Measurements from ENCODE around the gene SLC25A1. TPM values are rescaled to one million over a fixed set of nuclear protein-coding genes. Genes with fewer than 3 reads are reported as not detected.
"Not testable (repeated sequence)": the region's sequence is repeated elsewhere in the genome, so short reads cannot be mapped to it uniquely, and the experiment has no call there.

SLC25A1 gene
- total RNA-seq, 1 experiment from 2014 or later: 151 TPM

DNA sequence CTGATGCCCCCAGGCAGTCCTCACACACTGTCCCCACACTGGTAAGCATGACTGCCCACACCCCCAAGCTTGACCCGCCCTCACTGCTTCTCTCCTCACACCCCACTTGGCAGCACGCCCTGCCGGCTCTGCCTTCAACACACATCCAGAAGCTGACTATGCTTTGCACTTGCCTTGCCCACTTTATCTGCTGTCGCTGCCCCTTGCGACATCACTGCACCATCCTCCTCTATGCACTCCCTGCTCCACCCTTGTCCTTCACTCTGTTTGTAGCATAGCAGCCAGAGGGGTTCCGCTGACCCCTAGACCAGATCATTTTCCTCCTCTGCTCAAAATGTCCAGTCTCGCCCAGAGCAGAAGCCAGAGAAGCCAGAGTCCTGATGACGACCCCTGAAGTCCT is 25.3 kb upstream of the SLC25A1 start:
- no peaks in the 10 kb centered on the region for H3K27me3 ChIP-seq (ENCODE audit: insufficient read depth, low read length)
- H3K4ac ChIP-seq (ENCODE audit: low read depth, low read length): no peak overlapping the region
- no peak overlapping the region for H4K8ac ChIP-seq (replicated peaks; ENCODE audit: insufficient read length, low read depth, low read length)
- H3K27ac Mint-ChIP-seq: peak overlapping the region; percentile 2 to 81 (median 68); a peak in 4 of 7 replicates
- no peak overlapping the region for H2BK15ac ChIP-seq (ENCODE audit: low read depth, low read length)
- no peak for DNase-seq
- WGBS (ENCODE audit: extremely low coverage, insufficient read length, low lambda C conversion rate): no CpG with 5 or more reads among the region's 8 CpGs
- H3K79me2 ChIP-seq (ENCODE audit: insufficient read depth, low read length): no peaks in the 10 kb centered on the region
- no peak overlapping the region for H4K5ac ChIP-seq (ENCODE audit: insufficient read length, low read depth, low read length)
- H4K91ac ChIP-seq (ENCODE audit: insufficient read length, low read depth, low read length): no peak overlapping the region
- peaks cover 2 to 21% (median 7%) of the 10 kb centered on the region in 3 experiments; a peak in 6 of 7 replicates for H3K36me3 Mint-ChIP-seq (ENCODE audit: insufficient read depth in 1 of 3, low read depth in 3 of 3)
- no peak overlapping the region for H2AFZ ChIP-seq (ENCODE audit: low read length)
- H3K56ac ChIP-seq (ENCODE audit: insufficient read length, low read depth, low read length): no peak overlapping the region
- H3K23ac ChIP-seq (ENCODE audit: insufficient read length, low read depth, low read length): no peak overlapping the region
- no peak overlapping the region for H2AK5ac ChIP-seq (ENCODE audit: insufficient read length, low read length)
- no peak overlapping the region for H3K4me3 Mint-ChIP-seq
- peaks cover 4 to 9% of the 10 kb centered on the region in 2 experiments; a peak in 3 of 4 replicates for H3K4me1 Mint-ChIP-seq
- no peak overlapping the region for H3K4me2 ChIP-seq (ENCODE audit: insufficient read depth, insufficient read length, low read length)
- H2BK120ac ChIP-seq (ENCODE audit: low read depth, low read length, poor library complexity, severe bottlenecking): no peak overlapping the region
- H4K20me1 ChIP-seq (ENCODE audit: control insufficient read depth, insufficient read depth, insufficient read length): no peaks in the 10 kb centered on the region
- TF ChIP-seq, protein P1, sequence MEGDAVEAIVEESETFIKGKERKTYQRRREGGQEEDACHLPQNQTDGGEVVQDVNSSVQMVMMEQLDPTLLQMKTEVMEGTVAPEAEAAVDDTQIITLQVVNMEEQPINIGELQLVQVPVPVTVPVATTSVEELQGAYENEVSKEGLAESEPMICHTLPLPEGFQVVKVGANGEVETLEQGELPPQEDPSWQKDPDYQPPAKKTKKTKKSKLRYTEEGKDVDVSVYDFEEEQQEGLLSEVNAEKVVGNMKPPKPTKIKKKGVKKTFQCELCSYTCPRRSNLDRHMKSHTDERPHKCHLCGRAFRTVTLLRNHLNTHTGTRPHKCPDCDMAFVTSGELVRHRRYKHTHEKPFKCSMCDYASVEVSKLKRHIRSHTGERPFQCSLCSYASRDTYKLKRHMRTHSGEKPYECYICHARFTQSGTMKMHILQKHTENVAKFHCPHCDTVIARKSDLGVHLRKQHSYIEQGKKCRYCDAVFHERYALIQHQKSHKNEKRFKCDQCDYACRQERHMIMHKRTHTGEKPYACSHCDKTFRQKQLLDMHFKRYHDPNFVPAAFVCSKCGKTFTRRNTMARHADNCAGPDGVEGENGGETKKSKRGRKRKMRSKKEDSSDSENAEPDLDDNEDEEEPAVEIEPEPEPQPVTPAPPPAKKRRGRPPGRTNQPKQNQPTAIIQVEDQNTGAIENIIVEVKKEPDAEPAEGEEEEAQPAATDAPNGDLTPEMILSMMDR (conservative IDR thresholded peaks at IDR 0.05): no peak
- no peak overlapping the region for H2BK12ac ChIP-seq (ENCODE audit: insufficient read length, low read depth, low read length)
- no peaks in the 10 kb centered on the region for H3K4me1 ChIP-seq (ENCODE audit: insufficient read depth, low read length)
- H3K9ac ChIP-seq (ENCODE audit: extremely low read depth, insufficient read length, low read length): no peak overlapping the region
- H3T11ph ChIP-seq (ENCODE audit: low read length): no peak overlapping the region
- no peak overlapping the region for H3K27ac ChIP-seq (ENCODE audit: insufficient read length, low read depth, low read length)
- no peak overlapping the region for H2BK20ac ChIP-seq (ENCODE audit: low read depth, low read length, poor library complexity, severe bottlenecking)
- H3K18ac ChIP-seq (ENCODE audit: insufficient read length, low read depth, low read length): no peak overlapping the region
- H3K9me3 Mint-ChIP-seq: no peaks in the 10 kb centered on the region
- no peaks in the 10 kb centered on the region for H3K27me3 Mint-ChIP-seq (ENCODE audit: low read depth)
- no peaks in the 10 kb centered on the region for H3K79me1 ChIP-seq (ENCODE audit: insufficient read depth, low read depth, low read length, poor library complexity, severe bottlenecking)
- H2BK5ac ChIP-seq (ENCODE audit: insufficient read length, low read length): no peak overlapping the region
- no peak overlapping the region for H3K14ac ChIP-seq (ENCODE audit: insufficient read depth, low read length)
- H3K23me2 ChIP-seq (ENCODE audit: insufficient read length, low read depth, low read length, poor library complexity, severe bottlenecking): no peaks in the 10 kb centered on the region
- H3K9me3 ChIP-seq (ENCODE audit: control insufficient read depth, low read depth, low read length): no peaks in the 10 kb centered on the region

DNA sequence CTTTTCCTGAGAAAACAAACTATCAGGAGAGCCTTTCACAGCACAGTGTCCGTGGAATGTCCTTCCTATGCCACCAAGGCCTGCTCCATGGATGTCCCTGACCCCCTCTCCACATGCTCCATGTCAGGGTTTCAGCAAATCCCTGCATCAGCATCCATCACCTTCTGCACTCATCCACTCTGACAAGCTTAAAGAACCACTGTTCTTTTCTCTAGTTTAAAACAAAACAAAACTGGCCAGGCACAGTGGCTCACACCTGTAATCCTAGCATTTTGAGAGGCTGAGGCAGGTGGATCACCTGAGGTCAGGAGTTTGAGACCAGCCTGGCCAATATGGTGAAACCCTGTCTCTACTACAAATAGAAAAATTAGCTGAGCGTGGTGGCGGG is 24.3 kb upstream of the SLC25A1 start:
- not testable (repeated sequence) for H3K4me1 ChIP-seq (ENCODE audit: insufficient read depth, low read length)

More for the DNA sequence above, 24.3 kb upstream of the SLC25A1 start:
- not testable (repeated sequence) for H3K4me3 Mint-ChIP-seq; H3K23ac ChIP-seq (ENCODE audit: insufficient read length, low read depth, low read length); H3K14ac ChIP-seq (ENCODE audit: insufficient read depth, low read length); H4K8ac ChIP-seq (replicated peaks; ENCODE audit: insufficient read length, low read depth, low read length); H2BK12ac ChIP-seq (ENCODE audit: insufficient read length, low read depth, low read length); H3K4ac ChIP-seq (ENCODE audit: low read depth, low read length); H3K79me1 ChIP-seq (ENCODE audit: insufficient read depth, low read depth, low read length, poor library complexity, severe bottlenecking); H3K9me3 ChIP-seq (ENCODE audit: control insufficient read depth, low read depth, low read length); H3T11ph ChIP-seq (ENCODE audit: low read length); H3K79me2 ChIP-seq (ENCODE audit: insufficient read depth, low read length); H3K9ac ChIP-seq (ENCODE audit: extremely low read depth, insufficient read length, low read length); H4K91ac ChIP-seq (ENCODE audit: insufficient read length, low read depth, low read length); H3K56ac ChIP-seq (ENCODE audit: insufficient read length, low read depth, low read length); H3K18ac ChIP-seq (ENCODE audit: insufficient read length, low read depth, low read length); H3K27me3 Mint-ChIP-seq (ENCODE audit: low read depth); H3K23me2 ChIP-seq (ENCODE audit: insufficient read length, low read depth, low read length, poor library complexity, severe bottlenecking); H2BK20ac ChIP-seq (ENCODE audit: low read depth, low read length, poor library complexity, severe bottlenecking); H2AFZ ChIP-seq (ENCODE audit: low read length); H2BK15ac ChIP-seq (ENCODE audit: low read depth, low read length); H4K5ac ChIP-seq (ENCODE audit: insufficient read length, low read depth, low read length); H3K27ac ChIP-seq (ENCODE audit: insufficient read length, low read depth, low read length); H2BK5ac ChIP-seq (ENCODE audit: insufficient read length, low read length); H2AK5ac ChIP-seq (ENCODE audit: insufficient read length, low read length); H2BK120ac ChIP-seq (ENCODE audit: low read depth, low read length, poor library complexity, severe bottlenecking); H3K27me3 ChIP-seq (ENCODE audit: insufficient read depth, low read length); DNase-seq; H3K9me3 Mint-ChIP-seq; H4K20me1 ChIP-seq (ENCODE audit: control insufficient read depth, insufficient read depth, insufficient read length); H3K4me2 ChIP-seq (ENCODE audit: insufficient read depth, insufficient read length, low read length)
- H3K36me3 Mint-ChIP-seq (ENCODE audit: insufficient read depth in 1 of 3, low read depth in 3 of 3): peaks cover 2 to 14% (median 7%) of the 10 kb centered on the region in 3 experiments; a peak in 6 of 7 replicates
- H3K4me1 Mint-ChIP-seq: peaks cover 10 to 12% of the 10 kb centered on the region in 2 experiments
- no CpG with 5 or more reads among the region's 3 CpGs for WGBS (ENCODE audit: extremely low coverage, insufficient read length, low lambda C conversion rate)
- H3K27ac Mint-ChIP-seq: peak overlapping the region in 1 of 3 experiments; percentile 8; a peak in 3 of 7 replicates

All from H9 (cell line).